A549 (cell line): Measurements from ENCODE around the gene GUCY1A2. TPM values are rescaled to one million over a fixed set of nuclear protein-coding genes. Genes with fewer than 3 reads are reported as not detected.
"Not testable (repeated sequence)": the region's sequence is repeated elsewhere in the genome, so short reads cannot be mapped to it uniquely, and the experiment has no call there.

ENCODE experiments used
- ATAC-seq, 2 experiments: fragments of 200-7000 bp in 1 of 2; fragments of >200 bp in 1 of 2; cut with Nextera tagmentation in 1 of 2; cut with Tn5 transposase in 1 of 2; 3 replicates each; pipeline versions ENCODE4 v1.8.0 to v1.9.1; 2018 to 2020; ENCODE audit warnings: mild to moderate bottlenecking in 1 of 2, moderate library complexity in 1 of 2
- CTCF ChIA-PET: fragments of 300-600 bp; sonication (Branson Sonifier 250); formaldehyde crosslinking; extraction: SDS; loops from one replicate; lab custom pipeline; 2021; ENCODE audit warnings: antibody characterized with exemption, inconsistent platforms; lab: Yijun Ruan, JAX
- POLR2A ChIA-PET: fragments of 350-600 bp; formaldehyde crosslinking; extraction: SDS; loops from one replicate; lab custom pipeline; 2021; ENCODE audit warnings: antibody characterized with exemption, inconsistent platforms; lab: Yijun Ruan, JAX
- DNase-seq, 2 experiments: peaks; one replicate each; pipeline versions ENCODE4 v3.0.0 to v3.0.0-alpha.2; 2011 to 2016; ENCODE audit warnings: low read depth in 1 of 2, low spot score in 1 of 2
- FAIRE-seq: peaks from 2 replicates; lab custom pipeline; 2011; peaks lifted over from hg19 to GRCh38; lab: Jason Lieb, UNC
- H3K27ac ChIP-seq, 2 experiments: fragments of >200 bp; sonication (Bioruptor Twin); formaldehyde crosslinking; 3 replicates each; pipeline ENCODE4 v1.5.1; 2016 to 2017
- H3K4me1 ChIP-seq: fragments of >200 bp; sonication (Bioruptor Twin); formaldehyde crosslinking; 3 replicates; pipeline ENCODE4 v1.6.1; 2016
- H3K4me2 ChIP-seq: fragments of >200 bp; sonication (Bioruptor Twin); formaldehyde crosslinking; 3 replicates; pipeline ENCODE4 v1.6.1; 2016
- H3K4me3 ChIP-seq: fragments of >200 bp; sonication (Bioruptor Twin); formaldehyde crosslinking; 3 replicates; pipeline ENCODE4 v1.5.1; 2016
- H3K9me3 ChIP-seq: fragments of >200 bp; sonication (Bioruptor Twin); formaldehyde crosslinking; 3 replicates; pipeline ENCODE4 v1.6.1; 2016
- ATOH8 ChIP-seq: fragments of 250-450 bp; sonication (Bioruptor Pico); IDR thresholded peaks from 2 replicates; pipeline ENCODE4 v1.5.0; 2020; ENCODE audit warnings: low read depth, mild to moderate bottlenecking, moderate library complexity
- BCL3 ChIP-seq: fragments of >200 bp; sonication (Bioruptor Twin); formaldehyde crosslinking; IDR thresholded peaks from 3 replicates; pipeline ENCODE4 v1.6.1; 2016
- CBX2 ChIP-seq: fragments of 200-600 bp; sonication (generic); IDR thresholded peaks from 2 replicates; pipeline ENCODE4 v1.6.1; 2016; ENCODE audit warnings: low read depth, mild to moderate bottlenecking, borderline replicate concordance
- CBX8 ChIP-seq: fragments of 200-600 bp; sonication (generic); IDR thresholded peaks from 2 replicates; pipeline ENCODE4 v1.6.1; 2016
- CEBPB ChIP-seq, 2 experiments: fragments of >200 bp in 1 of 2; sonication (Bioruptor Twin) in 1 of 2; formaldehyde crosslinking in 1 of 2; IDR thresholded peaks; 2 replicates each; pipeline ENCODE4 v1.6.1; 2012 to 2016
- CHD4 ChIP-seq: fragments of 200-600 bp; sonication (generic); IDR thresholded peaks from 2 replicates; pipeline ENCODE4 v1.6.1; 2016; ENCODE audit warnings: antibody characterized with exemption, mild to moderate bottlenecking, borderline replicate concordance
- ELK1 ChIP-seq: fragments of 150-350 bp; IDR thresholded peaks from 2 replicates; pipeline ENCODE4 v1.6.1; 2014; ENCODE audit warnings: low read depth, mild to moderate bottlenecking, low read length
- EP300 ChIP-seq, 2 experiments: fragments of >200 bp; sonication (Bioruptor Twin); formaldehyde crosslinking; IDR thresholded peaks; 2 replicates in 1 of 2; 3 replicates in 1 of 2; pipeline ENCODE4 v1.6.1; 2016 to 2017
- FOSB ChIP-seq: fragments of 250-450 bp; sonication (Bioruptor Pico); IDR thresholded peaks from 2 replicates; pipeline ENCODE4 v1.5.0; 2020; ENCODE audit warnings: mild to moderate bottlenecking, moderate library complexity
- GATA3 ChIP-seq: IDR thresholded peaks from 2 replicates; pipeline ENCODE4 v1.6.1; 2012; ENCODE audit warnings: borderline replicate concordance
- HOXB13 ChIP-seq: fragments of 250-450 bp; sonication (Bioruptor Pico); IDR thresholded peaks from 2 replicates; pipeline ENCODE4 v1.5.0; 2020; ENCODE audit warnings: low read depth, mild to moderate bottlenecking, moderate library complexity
- HOXB5 ChIP-seq: fragments of 250-450 bp; sonication (Bioruptor Pico); IDR thresholded peaks from 2 replicates; pipeline ENCODE4 v1.5.0; 2020; ENCODE audit warnings: mild to moderate bottlenecking, moderate library complexity
- JUN ChIP-seq, 2 experiments: fragments of >200 bp; sonication (Bioruptor Twin); formaldehyde crosslinking; IDR thresholded peaks; 2 replicates in 1 of 2; 3 replicates in 1 of 2; pipeline ENCODE4 v1.6.1; 2016 to 2017
- JUNB ChIP-seq: fragments of >200 bp; sonication (Bioruptor Twin); formaldehyde crosslinking; IDR thresholded peaks from 2 replicates; pipeline ENCODE4 v1.6.1; 2016
- MAFK ChIP-seq: fragments of 450-650 bp; IDR thresholded peaks from 2 replicates; pipeline ENCODE4 v1.6.1; 2014; ENCODE audit not compliant: partially characterized antibody
- MAZ ChIP-seq: fragments of 150-350 bp; IDR thresholded peaks from 2 replicates; pipeline ENCODE4 v1.6.1; 2014; ENCODE audit warnings: antibody characterized with exemption, low read depth, low read length, borderline replicate concordance
- NR3C1 ChIP-seq: fragments of >200 bp; sonication (Bioruptor Twin); formaldehyde crosslinking; IDR thresholded peaks from 3 replicates; pipeline ENCODE4 v1.6.1; 2017
- PHF8 ChIP-seq: fragments of 200-600 bp; sonication (generic); IDR thresholded peaks from 2 replicates; pipeline ENCODE4 v1.6.1; 2016; ENCODE audit warnings: low read depth, mild to moderate bottlenecking, antibody characterized with exemption, moderate library complexity, borderline replicate concordance
- RCOR1 ChIP-seq: fragments of 150-350 bp; IDR thresholded peaks from 2 replicates; pipeline ENCODE4 v1.6.1; 2014; ENCODE audit warnings: antibody characterized with exemption, low read length, low read depth
- RNF2 ChIP-seq: fragments of 200-600 bp; sonication (generic); IDR thresholded peaks from 2 replicates; pipeline ENCODE4 v1.6.1; 2016; ENCODE audit warnings: low read depth, mild to moderate bottlenecking, antibody characterized with exemption, moderate library complexity, borderline replicate concordance
- SREBF2 ChIP-seq: fragments of 450-650 bp; IDR thresholded peaks from 2 replicates; pipeline ENCODE4 v1.6.1; 2014; ENCODE audit warnings: mild to moderate bottlenecking, moderate library complexity
- TFCP2L1 ChIP-seq: fragments of 250-450 bp; sonication (Bioruptor Pico); IDR thresholded peaks from 2 replicates; pipeline ENCODE4 v1.5.0; 2021; ENCODE audit warnings: mild to moderate bottlenecking
- ZSCAN20 ChIP-seq: fragments of 250-450 bp; sonication (Bioruptor Pico); IDR thresholded peaks from 2 replicates; pipeline ENCODE4 v1.8.0; 2022; ENCODE audit warnings: mild to moderate bottlenecking, moderate library complexity
- WGBS: methylation state at CpG from one replicate; pipeline ENCODE4 v1.1.6; 2017; ENCODE audit errors: missing lambda C conversion rate; 5-methylcytosine and 5-hydroxymethylcytosine counted together
- polyA plus RNA-seq, 4 experiments: library from polyadenylated mRNA; depleted of rRNA in 3 of 4; stranded (reverse); fragments of >200 nt; fragmentation: RNase III in 1 of 4; extraction: RNeasy Plus Mini Kit Qiagen cat#74134 plus additional on column Dnase treatment in 1 of 4; gene quantifications; 2 replicates in 3 of 4; 3 replicates in 1 of 4; pipeline ENCODE4 v1.2.3, GENCODE V29; 2011 to 2017
- TF ChIP-seq, protein P1 (sequence below): fragments of >200 bp; sonication (Bioruptor Twin); formaldehyde crosslinking; IDR thresholded peaks from 2 replicates; pipeline ENCODE4 v1.6.1; 2016
- TF ChIP-seq, protein P2 (sequence below): fragments of 450-650 bp; IDR thresholded peaks from 2 replicates; pipeline ENCODE4 v1.6.1; 2014; ENCODE audit warnings: antibody characterized with exemption

GUCY1A2 gene
- polyA plus RNA-seq, 2 of the 4 experiments (the other 2 are of a cell fraction), result 0.12 to 0.16 TPM

DNA sequence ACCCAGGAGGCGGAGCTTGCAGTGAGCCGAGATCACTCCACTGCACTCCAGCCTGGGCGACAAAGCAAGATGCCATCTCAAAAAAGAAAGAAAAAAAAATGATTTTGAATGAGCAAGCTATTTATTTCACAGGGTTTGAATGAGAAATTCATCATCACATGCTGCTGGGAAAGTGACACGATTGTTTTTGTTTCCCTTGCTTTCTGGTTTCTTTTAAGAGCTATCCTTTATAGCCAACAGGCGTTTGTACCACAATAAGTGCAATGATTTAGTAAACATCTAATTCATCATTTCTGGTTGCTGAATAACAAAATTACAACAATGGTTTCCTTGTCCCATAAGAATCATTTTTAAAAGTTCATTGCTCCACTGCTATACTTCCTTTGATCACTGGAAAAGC is 129.9 kb downstream of the GUCY1A2 start:
- DNase-seq (no peak), ATAC-seq (no peak), FAIRE-seq (no peak)
- TF ChIP-seq HOXB13 (CRISPR knock-in tag), result no peak
- H3K4me1 ChIP-seq, result no peaks in the 10 kb centered on the region
- ChIA-PET POLR2A (no interaction called here), CTCF (no interaction called here)
- WGBS, result 46% methylated on average over 5 of the region's 5 CpGs
- H3K4me2 ChIP-seq, result no peak overlapping the region
- H3K9me3 ChIP-seq, result no peaks in the 10 kb centered on the region
- H3K4me3 ChIP-seq, result no peak overlapping the region
- H3K27ac ChIP-seq, result no peak overlapping the region

- POLR2A ChIA-PET, H3K4me1 ChIP-seq, CTCF ChIA-PET, FAIRE-seq, ATAC-seq, H3K9me3 ChIP-seq, H3K4me3 ChIP-seq, H3K4me2 ChIP-seq, H3K27ac ChIP-seq, DNase-seq: not testable (repeated sequence)
- WGBS, result 47% methylated on average over 5 of the region's 5 CpGs
These were observed 134.6 kb downstream of the GUCY1A2 start for GRCh38 chr11:106883693-106884092.

DNA sequence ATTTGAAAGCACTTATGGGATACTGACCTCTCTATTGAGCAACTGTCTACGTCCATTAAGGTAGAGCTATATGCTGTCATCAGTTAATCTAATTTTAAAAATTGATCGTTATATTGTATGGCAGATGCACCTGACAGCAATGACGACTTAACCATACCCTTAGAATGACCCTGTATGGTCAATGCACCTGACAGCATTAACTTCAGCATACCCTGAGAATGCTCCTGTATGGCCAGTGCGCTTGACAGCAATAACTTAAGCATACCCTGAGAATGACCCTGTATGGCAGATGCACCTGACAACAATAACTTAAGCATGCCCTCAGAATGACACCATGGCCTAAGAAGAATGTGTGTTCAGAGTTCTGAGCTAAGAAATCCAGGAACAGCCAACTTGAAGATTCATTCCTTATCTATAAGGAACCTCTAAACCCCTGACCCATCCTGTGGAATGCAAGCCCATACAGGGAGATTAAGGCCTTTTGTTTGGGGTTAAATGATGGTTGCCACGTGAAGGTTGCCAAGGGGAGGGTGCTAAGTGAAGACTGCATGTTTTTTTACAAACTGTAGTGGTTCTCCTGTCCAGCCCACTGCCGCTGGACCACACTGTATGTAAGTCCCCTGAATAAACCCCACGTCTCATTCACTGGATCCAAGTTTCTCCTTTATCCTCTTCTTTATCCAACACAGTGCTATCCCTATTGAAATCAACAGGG is 138.3 kb downstream of the GUCY1A2 start:
- no peak overlapping the region for H3K4me2 ChIP-seq
- H3K9me3 ChIP-seq, result no peaks in the 10 kb centered on the region
- TF ChIP-seq, protein P1, sequence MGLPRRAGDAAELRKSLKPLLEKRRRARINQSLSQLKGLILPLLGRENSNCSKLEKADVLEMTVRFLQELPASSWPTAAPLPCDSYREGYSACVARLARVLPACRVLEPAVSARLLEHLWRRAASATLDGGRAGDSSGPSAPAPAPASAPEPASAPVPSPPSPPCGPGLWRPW, result no peak
- no peak for TF ChIP-seq CBX8
- no peak for TF ChIP-seq ZSCAN20 (CRISPR knock-in tag)
- no peak for TF ChIP-seq BCL3
- TF ChIP-seq SREBF2, result no peak
- no peak for TF ChIP-seq CHD4
- no peak for TF ChIP-seq TFCP2L1 (CRISPR knock-in tag)
- no peak for TF ChIP-seq PHF8
- WGBS, result 40% methylated on average over 7 of the region's 7 CpGs
- no peaks in the 10 kb centered on the region for H3K4me1 ChIP-seq
- ChIA-PET POLR2A (no interaction called here), CTCF (no interaction called here)
- ATAC-seq, result no peak
- no peak for FAIRE-seq
- H3K27ac ChIP-seq, result no peak overlapping the region
- no peak overlapping the region for H3K4me3 ChIP-seq
- DNase-seq, result no peak

GRCh38 chr11:106879029-106879428 is 139.2 kb downstream of the GUCY1A2 start:
- FAIRE-seq (no peak), ATAC-seq (no peak), DNase-seq (no peak)
- 70% methylated on average over 3 of the region's 3 CpGs for WGBS
- H3K27ac ChIP-seq, result no peak overlapping the region
- CTCF ChIA-PET, result no interaction called here
- POLR2A ChIA-PET, result no interaction called here
- no peak overlapping the region for H3K4me3 ChIP-seq
- H3K4me2 ChIP-seq, result no peak overlapping the region
- no peaks in the 10 kb centered on the region for H3K9me3 ChIP-seq
- H3K4me1 ChIP-seq, result no peaks in the 10 kb centered on the region
- TF ChIP-seq ATOH8 (CRISPR knock-in tag) (no peak), SREBF2 (no peak), MAZ (no peak), PHF8 (no peak), FOSB (CRISPR knock-in tag) (no peak), RNF2 (no peak), JUN (IDR thresholded peaks at IDR 0.05) (no peak), EP300 (IDR thresholded peaks at IDR 0.05) (no peak), CBX2 (no peak), JUNB (no peak), NR3C1 (no peak), CEBPB (IDR thresholded peaks at IDR 0.05) (no peak), GATA3 (no peak), RCOR1 (no peak), MAFK (no peak), HOXB13 (CRISPR knock-in tag) (no peak), CHD4 (no peak), ELK1 (no peak), HOXB5 (no peak)
- TF ChIP-seq, protein P2, sequence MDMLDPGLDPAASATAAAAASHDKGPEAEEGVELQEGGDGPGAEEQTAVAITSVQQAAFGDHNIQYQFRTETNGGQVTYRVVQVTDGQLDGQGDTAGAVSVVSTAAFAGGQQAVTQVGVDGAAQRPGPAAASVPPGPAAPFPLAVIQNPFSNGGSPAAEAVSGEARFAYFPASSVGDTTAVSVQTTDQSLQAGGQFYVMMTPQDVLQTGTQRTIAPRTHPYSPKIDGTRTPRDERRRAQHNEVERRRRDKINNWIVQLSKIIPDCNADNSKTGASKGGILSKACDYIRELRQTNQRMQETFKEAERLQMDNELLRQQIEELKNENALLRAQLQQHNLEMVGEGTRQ, result no peak
- TF ChIP-seq, all 56 proteins: peak for 0
